ENCODE data around the gene NEUROD2.
"Not testable (repeated sequence)": the region's sequence is repeated elsewhere in the genome, so short reads cannot be mapped to it uniquely, and the experiment has no call there.

The NEUROD2 gene

GRCh38 chr17:39599665-39600231 is 8.0 kb downstream of the NEUROD2 start:
- Histone ChIP-seq H2AFZ (ENCODE audit: low read depth, low read length) (no peak overlapping the region), H3K36me3 (ENCODE audit: insufficient read depth, low read length) (no peaks in the 10 kb centered on the region)

GRCh38 chr17:39599004-39599664 is 8.6 kb downstream of the NEUROD2 start:
- no peaks in the 10 kb centered on the region for H3K9me3 ChIP-seq (ENCODE audit: low read length)

More at GRCh38 chr17:39599665-39600231, 8.0 kb downstream of the NEUROD2 start:
- H3K4me3 ChIP-seq (ENCODE audit: low read length): no peak overlapping the region
- H3K27me3 ChIP-seq (ENCODE audit: insufficient read depth, low read length): peaks cover 97% of the 10 kb centered on the region
- H3K4me1 ChIP-seq (ENCODE audit: insufficient read depth, low read length): peaks cover 5% of the 10 kb centered on the region
- H3K9me3 ChIP-seq (ENCODE audit: low read length): no peaks in the 10 kb centered on the region

GRCh38 chr17:39598630-39599003 is 9.1 kb downstream of the NEUROD2 start:
- Histone ChIP-seq H3K9me3 (ENCODE audit: low read length) (no peaks in the 10 kb centered on the region), H3K36me3 (ENCODE audit: insufficient read depth, low read length) (no peaks in the 10 kb centered on the region), H3K4me3 (ENCODE audit: low read length) (no peak overlapping the region), H2AFZ (ENCODE audit: low read depth, low read length) (no peak overlapping the region), H3K4me1 (ENCODE audit: insufficient read depth, low read length) (peaks cover 5% of the 10 kb centered on the region), H3K27me3 (ENCODE audit: insufficient read depth, low read length) (peaks cover 96% of the 10 kb centered on the region)

More at GRCh38 chr17:39599004-39599664, 8.6 kb downstream of the NEUROD2 start:
- Histone ChIP-seq H3K4me1 (ENCODE audit: insufficient read depth, low read length) (peaks cover 5% of the 10 kb centered on the region), H3K36me3 (ENCODE audit: insufficient read depth, low read length) (no peaks in the 10 kb centered on the region), H2AFZ (ENCODE audit: low read depth, low read length) (no peak overlapping the region), H3K4me3 (ENCODE audit: low read length) (no peak overlapping the region), H3K27me3 (ENCODE audit: insufficient read depth, low read length) (peaks cover 96% of the 10 kb centered on the region)

GRCh38 chr17:39598047-39598481 is 9.7 kb downstream of the NEUROD2 start:
- no peak overlapping the region for H3K4me3 ChIP-seq (ENCODE audit: low read length)
- H3K27me3 ChIP-seq (ENCODE audit: insufficient read depth, low read length): peaks cover 96% of the 10 kb centered on the region
- H3K36me3 ChIP-seq (ENCODE audit: insufficient read depth, low read length): no peaks in the 10 kb centered on the region
- no peaks in the 10 kb centered on the region for H3K9me3 ChIP-seq (ENCODE audit: low read length)
- no peak overlapping the region for H2AFZ ChIP-seq (ENCODE audit: low read depth, low read length)
- peaks cover 5% of the 10 kb centered on the region for H3K4me1 ChIP-seq (ENCODE audit: insufficient read depth, low read length)

- no peak overlapping the region for H3K4me3 ChIP-seq (ENCODE audit: low read length)
- H3K4me1 ChIP-seq (ENCODE audit: insufficient read depth, low read length): peaks cover 5% of the 10 kb centered on the region
- H3K36me3 ChIP-seq (ENCODE audit: insufficient read depth, low read length): no peaks in the 10 kb centered on the region
- no peaks in the 10 kb centered on the region for H3K9me3 ChIP-seq (ENCODE audit: low read length)
- H2AFZ ChIP-seq (ENCODE audit: low read depth, low read length): no peak overlapping the region
- peaks cover 95% of the 10 kb centered on the region for H3K27me3 ChIP-seq (ENCODE audit: insufficient read depth, low read length)
Observed at GRCh38 chr17:39597372-39598046, 10.2 kb downstream of the NEUROD2 start.

GRCh38 chr17:39596543-39597267 is 11.0 kb downstream of the NEUROD2 start:
- peaks cover 5% of the 10 kb centered on the region for H3K4me1 ChIP-seq (ENCODE audit: insufficient read depth, low read length)
- no peaks in the 10 kb centered on the region for H3K9me3 ChIP-seq (ENCODE audit: low read length)
- no peak overlapping the region for H3K4me3 ChIP-seq (ENCODE audit: low read length)
- peaks cover 95% of the 10 kb centered on the region for H3K27me3 ChIP-seq (ENCODE audit: insufficient read depth, low read length)
- no peak overlapping the region for H2AFZ ChIP-seq (ENCODE audit: low read depth, low read length)
- H3K36me3 ChIP-seq (ENCODE audit: insufficient read depth, low read length): no peaks in the 10 kb centered on the region

GRCh38 chr17:39595928-39596510 is 11.7 kb downstream of the NEUROD2 start:
- Histone ChIP-seq H3K4me1 (ENCODE audit: insufficient read depth, low read length) (peaks cover 5% of the 10 kb centered on the region), H2AFZ (ENCODE audit: low read depth, low read length) (no peak overlapping the region), H3K27me3 (ENCODE audit: insufficient read depth, low read length) (peaks cover 94% of the 10 kb centered on the region), H3K9me3 (ENCODE audit: low read length) (no peaks in the 10 kb centered on the region), H3K4me3 (ENCODE audit: low read length) (no peak overlapping the region), H3K36me3 (ENCODE audit: insufficient read depth, low read length) (no peaks in the 10 kb centered on the region)

- H3K4me1 ChIP-seq (ENCODE audit: insufficient read depth, low read length): peaks cover 5% of the 10 kb centered on the region
- no peak overlapping the region for H2AFZ ChIP-seq (ENCODE audit: low read depth, low read length)
- H3K9me3 ChIP-seq (ENCODE audit: low read length): no peaks in the 10 kb centered on the region
- H3K27me3 ChIP-seq (ENCODE audit: insufficient read depth, low read length): peaks cover 93% of the 10 kb centered on the region
- no peak overlapping the region for H3K4me3 ChIP-seq (ENCODE audit: low read length)
- no peaks in the 10 kb centered on the region for H3K36me3 ChIP-seq (ENCODE audit: insufficient read depth, low read length)
Observed at GRCh38 chr17:39595294-39595693, 12.4 kb downstream of the NEUROD2 start.

- Histone ChIP-seq H3K27me3 (ENCODE audit: insufficient read depth, low read length) (peaks cover 78% of the 10 kb centered on the region), H3K36me3 (ENCODE audit: insufficient read depth, low read length) (no peaks in the 10 kb centered on the region), H3K4me1 (ENCODE audit: insufficient read depth, low read length) (no peaks in the 10 kb centered on the region), H2AFZ (ENCODE audit: low read depth, low read length) (no peak overlapping the region), H3K9me3 (ENCODE audit: low read length) (no peaks in the 10 kb centered on the region), H3K4me3 (ENCODE audit: low read length) (no peak overlapping the region)
Observed at GRCh38 chr17:39593371-39593770, 14.3 kb downstream of the NEUROD2 start.

GRCh38 chr17:39591958-39592954 is 15.5 kb downstream of the NEUROD2 start:
- H3K4me3 ChIP-seq (ENCODE audit: low read length): no peak overlapping the region
- peaks cover 67% of the 10 kb centered on the region for H3K27me3 ChIP-seq (ENCODE audit: insufficient read depth, low read length)
- H3K9me3 ChIP-seq (ENCODE audit: low read length): no peaks in the 10 kb centered on the region
- H3K4me1 ChIP-seq (ENCODE audit: insufficient read depth, low read length): no peaks in the 10 kb centered on the region
- H3K36me3 ChIP-seq (ENCODE audit: insufficient read depth, low read length): no peaks in the 10 kb centered on the region
- H2AFZ ChIP-seq (ENCODE audit: low read depth, low read length): no peak overlapping the region

- not testable (repeated sequence) for H3K4me1 ChIP-seq (ENCODE audit: insufficient read depth, low read length); H3K4me3 ChIP-seq (ENCODE audit: low read length); H2AFZ ChIP-seq (ENCODE audit: low read depth, low read length); H3K36me3 ChIP-seq (ENCODE audit: insufficient read depth, low read length); H3K9me3 ChIP-seq (ENCODE audit: low read length)
- peaks cover 49% of the 10 kb centered on the region for H3K27me3 ChIP-seq (ENCODE audit: insufficient read depth, low read length)
Observed at GRCh38 chr17:39590180-39590579, 17.5 kb downstream of the NEUROD2 start.

GRCh38 chr17:39582658-39583057 is 25.1 kb downstream of the NEUROD2 start:
- Histone ChIP-seq H3K27me3 (ENCODE audit: insufficient read depth, low read length) (peaks cover 3% of the 10 kb centered on the region), H2AFZ (ENCODE audit: low read depth, low read length) (no peak overlapping the region), H3K9me3 (ENCODE audit: low read length) (no peaks in the 10 kb centered on the region), H3K36me3 (ENCODE audit: insufficient read depth, low read length) (no peaks in the 10 kb centered on the region), H3K4me3 (ENCODE audit: low read length) (no peak overlapping the region), H3K4me1 (ENCODE audit: insufficient read depth, low read length) (peaks cover 21% of the 10 kb centered on the region)
